HG02885 (cell line): ENCODE data around the gene MRPL38.
"Not testable (repeated sequence)": the region's sequence is repeated elsewhere in the genome, so short reads cannot be mapped to it uniquely, and the experiment has no call there.

Source experiments
- ATAC-seq: cut with Tn5 transposase; IDR thresholded peaks from one replicate; pipeline ENCODE4 v1.9.1; 2021; ENCODE audit warnings: mild to moderate bottlenecking; ENCODE audit not compliant: unreplicated experiment, poor library complexity

The MRPL38 gene

GRCh38 chr17:75856062-75856756, 48.5 kb downstream of the MRPL38 start:
- no peak for ATAC-seq

DNA sequence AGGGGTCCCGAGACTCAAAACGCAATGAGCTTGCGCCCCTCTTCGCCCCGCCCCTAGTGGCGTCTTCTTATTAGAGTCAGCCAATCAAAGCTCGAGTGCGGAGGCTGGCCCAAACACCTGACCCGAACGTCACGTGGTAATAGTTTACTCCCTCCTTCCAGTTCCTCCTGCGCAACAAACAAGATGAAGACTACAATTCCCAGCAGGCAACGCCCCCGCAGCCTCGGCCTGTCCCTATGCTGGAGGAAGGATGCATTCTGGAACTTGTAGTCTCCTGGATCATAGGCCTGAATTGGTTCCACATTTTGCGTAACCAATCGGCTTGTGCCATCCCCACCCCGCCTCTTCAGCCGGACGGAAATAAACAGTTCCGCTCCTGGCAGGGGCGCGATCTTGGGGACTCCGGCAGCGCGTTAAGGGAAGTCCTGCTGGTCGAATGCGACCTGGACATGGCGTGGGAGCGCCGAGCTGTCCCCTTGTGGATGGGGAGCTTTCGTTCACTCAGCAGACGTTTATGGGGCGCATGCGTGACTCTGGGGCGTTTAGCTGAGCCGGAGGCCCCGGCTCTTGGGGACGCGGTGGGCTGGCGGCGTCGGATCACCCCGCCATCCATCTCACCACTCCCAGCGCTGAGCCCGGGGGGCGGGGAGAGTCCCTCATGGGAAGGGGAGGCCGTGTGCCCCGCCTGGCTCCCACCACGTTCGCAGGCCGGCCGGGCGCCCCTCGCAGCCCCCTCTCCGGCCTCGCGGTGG, 49.2 kb downstream of the MRPL38 start, which contains the start of gene WBP2:
WBP2 (minus strand) TSS at position 26 of the 752 bp plus-strand sequence. CDS start 38 bp downstream, outside the sequence.
- peak; percentile 86 for ATAC-seq

GRCh38 chr17:75854881-75855309, 49.8 kb downstream of the MRPL38 start:
- ATAC-seq = peak; percentile 4

GRCh38 chr17:75854101-75854748, 50.5 kb downstream of the MRPL38 start:
- ATAC-seq = no peak

- ATAC-seq = no peak
Measured at GRCh38 chr17:75853433-75853832, 51.3 kb downstream of the MRPL38 start.

GRCh38 chr17:75851693-75851991, 53.0 kb downstream of the MRPL38 start:
- not testable (repeated sequence) for ATAC-seq

GRCh38 chr17:75850928-75851692, 53.6 kb downstream of the MRPL38 start:
- no peak for ATAC-seq

GRCh38 chr17:75849724-75850123, 55.0 kb downstream of the MRPL38 start:
- no peak for ATAC-seq

- ATAC-seq = no peak
Measured at GRCh38 chr17:75849279-75849646, 55.4 kb downstream of the MRPL38 start.
